Tongue (tissue), 2 donors: ENCODE data around the gene ZBTB46. TPM values are rescaled to one million over a fixed set of nuclear protein-coding genes. Genes with fewer than 3 reads are reported as not detected.
"Not testable (repeated sequence)": the region's sequence is repeated elsewhere in the genome, so short reads cannot be mapped to it uniquely, and the experiment has no call there.

Source experiments
- DNase-seq: peaks from one replicate; pipeline ENCODE4 v3.0.0-alpha.2; 2015
- total RNA-seq: library from RNA; depleted of rRNA; stranded (reverse); fragments of >200 nt; gene quantifications from one replicate; pipeline ENCODE4 v1.2.3, GENCODE V29; 2014

ZBTB46 gene
- total RNA-seq = 28.6 TPM

- DNase-seq = peak; percentile 73
Observed at GRCh38 chr20:63830841-63831588, at the start of gene ZBTB46. Gene ZBTB46 (minus strand): TSS chr20:63831264. CDS start chr20:63790757, 40,507 bp downstream.

GRCh38 chr20:63878899-63879663 is 48.0 kb upstream of the ZBTB46 start:
- peak; percentile 64 for DNase-seq

- peak; percentile 60 for DNase-seq
Observed at GRCh38 chr20:63877755-63878470, 46.8 kb upstream of the ZBTB46 start.

- DNase-seq = no peak
Observed at GRCh38 chr20:63876489-63877036, 45.5 kb upstream of the ZBTB46 start.

GRCh38 chr20:63874241-63874640 is 43.2 kb upstream of the ZBTB46 start:
- not testable (repeated sequence) for DNase-seq

- DNase-seq = peak; percentile 17
Observed at GRCh38 chr20:63873477-63873971, 42.5 kb upstream of the ZBTB46 start.

GRCh38 chr20:63868264-63868663 is 37.2 kb upstream of the ZBTB46 start:
- DNase-seq = no peak

- DNase-seq = not testable (repeated sequence)
Observed at GRCh38 chr20:63867042-63867441, 36.0 kb upstream of the ZBTB46 start.

GRCh38 chr20:63864978-63865640 is 34.0 kb upstream of the ZBTB46 start, which contains the start of gene TPD52L2:
Gene TPD52L2 (plus strand): TSS chr20:63865270. CDS start chr20:63865366, 96 bp downstream.
- DNase-seq = peak; percentile 99

GRCh38 chr20:63864545-63864977 is 33.5 kb upstream of the ZBTB46 start:
- no peak for DNase-seq

- DNase-seq = peak; percentile 88
Observed at GRCh38 chr20:63863798-63864544, 32.9 kb upstream of the ZBTB46 start.

GRCh38 chr20:63863021-63863797 is 32.1 kb upstream of the ZBTB46 start:
- DNase-seq = no peak

- no peak for DNase-seq
Observed at GRCh38 chr20:63861981-63862901, 31.2 kb upstream of the ZBTB46 start.

GRCh38 chr20:63861365-63861934 is 30.4 kb upstream of the ZBTB46 start, which contains the start of gene ABHD16B:
Gene ABHD16B (plus strand): TSS chr20:63861498. CDS start chr20:63861541, 43 bp downstream.
- DNase-seq = no peak

GRCh38 chr20:63860325-63861051 is 29.4 kb upstream of the ZBTB46 start:
- no peak for DNase-seq

- DNase-seq = no peak
Observed at GRCh38 chr20:63859166-63859699, 28.2 kb upstream of the ZBTB46 start.
